Measurements from ENCODE around the gene CDK9.

DNA sequence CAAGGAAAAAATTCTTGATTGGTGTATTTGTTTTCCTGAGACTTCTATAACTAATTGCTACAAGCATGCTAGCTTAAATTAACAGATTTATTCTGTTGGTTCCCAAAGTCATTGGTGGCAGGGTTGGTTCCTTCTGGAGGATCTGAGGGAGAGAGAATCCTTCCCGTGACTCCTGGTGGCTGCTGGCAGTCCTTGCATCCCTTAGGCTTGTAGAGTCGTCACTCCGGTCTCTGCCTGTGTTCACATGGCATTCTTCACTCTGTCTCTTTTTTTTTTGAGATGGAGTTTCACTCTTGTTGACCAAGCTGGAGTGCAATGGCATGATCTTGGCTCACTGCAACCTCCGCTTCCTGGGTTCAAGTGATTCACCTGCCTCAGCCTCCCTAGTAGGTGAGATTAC is 5.3 kb downstream of the CDK9 start:
- TF ChIP-seq CTCF (conservative IDR thresholded peaks at IDR 0.05; ENCODE audit: low read depth, low read length): no peak
- no peak for TF ChIP-seq EZH2 (IDR thresholded peaks at IDR 0.05; ENCODE audit: borderline replicate concordance, low read depth, low read length, poor library complexity, severe bottlenecking)
